Measurements from ENCODE around the gene IDH3G.
"Not testable (repeated sequence)": the region's sequence is repeated elsewhere in the genome, so short reads cannot be mapped to it uniquely, and the experiment has no call there.

Gene IDH3G

GRCh38 chrX:153794018-153794896, at the start of gene IDH3G, which contains the start of gene SSR4:
Gene IDH3G (minus strand): TSS chrX:153794375. CDS start chrX:153794326, 49 bp downstream.
Gene SSR4 (plus strand): TSS chrX:153794668. CDS start chrX:153794688, 20 bp downstream.
- DNase-seq (ENCODE audit: low read depth in 3 of 3): peak; percentile 78 to 86 (median 85)

- no peak for DNase-seq (ENCODE audit: low read depth in 3 of 3)
These were observed 42.7 kb upstream of the IDH3G start for GRCh38 chrX:153836921-153837320.

- no peak for DNase-seq (ENCODE audit: low read depth in 3 of 3)
These were observed 38.6 kb upstream of the IDH3G start for GRCh38 chrX:153832728-153833127.

GRCh38 chrX:153831429-153832150, 37.4 kb upstream of the IDH3G start:
- DNase-seq (ENCODE audit: low read depth in 3 of 3): no peak

- DNase-seq (ENCODE audit: low read depth in 3 of 3): no peak
These were observed 36.7 kb upstream of the IDH3G start for GRCh38 chrX:153830640-153831428.

GRCh38 chrX:153829799-153830639, 35.8 kb upstream of the IDH3G start, which contains the start of gene PDZD4:
Gene PDZD4 (minus strand): TSS chrX:153830544. CDS start chrX:153830298, 246 bp downstream.
- DNase-seq (ENCODE audit: low read depth in 3 of 3): no peak

- no peak for DNase-seq (ENCODE audit: low read depth in 3 of 3)
These were observed 35.3 kb upstream of the IDH3G start for GRCh38 chrX:153829549-153829798.

- no peak for DNase-seq (ENCODE audit: low read depth in 3 of 3)
These were observed 34.8 kb upstream of the IDH3G start for GRCh38 chrX:153828723-153829548.

- no peak for DNase-seq (ENCODE audit: low read depth in 3 of 3)
These were observed 34.1 kb upstream of the IDH3G start for GRCh38 chrX:153828308-153828707.

GRCh38 chrX:153827903-153828302, 33.7 kb upstream of the IDH3G start:
- no peak for DNase-seq (ENCODE audit: low read depth in 3 of 3)

- no peak for DNase-seq (ENCODE audit: low read depth in 3 of 3)
These were observed 32.8 kb upstream of the IDH3G start for GRCh38 chrX:153827016-153827415.

GRCh38 chrX:153825042-153825441, 30.9 kb upstream of the IDH3G start:
- DNase-seq (ENCODE audit: low read depth in 3 of 3): no peak

GRCh38 chrX:153824348-153824747, 30.2 kb upstream of the IDH3G start:
- no peak for DNase-seq (ENCODE audit: low read depth in 3 of 3)

- no peak for DNase-seq (ENCODE audit: low read depth in 3 of 3)
These were observed 26.9 kb upstream of the IDH3G start for GRCh38 chrX:153821066-153821465.

GRCh38 chrX:153820601-153821000, 26.4 kb upstream of the IDH3G start:
- DNase-seq (ENCODE audit: low read depth in 3 of 3): no peak

- DNase-seq (ENCODE audit: low read depth in 3 of 3): no peak
These were observed 25.3 kb upstream of the IDH3G start for GRCh38 chrX:153819384-153820040.

- peak in 2 of 3 experiments; percentile 19 to 37 for DNase-seq (ENCODE audit: low read depth in 3 of 3)
These were observed 24.6 kb upstream of the IDH3G start for GRCh38 chrX:153818571-153819383.

- not testable (repeated sequence) for DNase-seq (ENCODE audit: low read depth in 3 of 3)
These were observed 23.9 kb upstream of the IDH3G start for GRCh38 chrX:153818064-153818463.

Measured in stimulated activated CD4-positive, alpha-beta T cell treated with anti-CD3 and anti-CD28 coated beads, TNF-alpha, amount 100 ng/mL, for 4 hours (primary cell).